Fibroblast of lung (primary cell): ENCODE measurements around the gene PMS2. TPM values are rescaled to one million over a fixed set of nuclear protein-coding genes. Genes with fewer than 3 reads are reported as not detected.
A peak's percentile ranks its signal among the peaks of the same experiment; 100 is the strongest.
"Not testable (repeated sequence)": the region's sequence is repeated elsewhere in the genome, so short reads cannot be mapped to it uniquely, and the experiment has no call there.

ENCODE experiments used
- DNase-seq, 2 donors: peaks; one replicate each; pipeline versions ENCODE4 v3.0.0 to v3.0.0-alpha.2; 2010; ENCODE audit warnings: low read depth in 2 of 2
- H2AFZ ChIP-seq: 2 replicates; pipeline ENCODE4 v1.5.1; 2012; ENCODE audit warnings: low read length, control low read depth, inconsistent platforms
- H3K27ac ChIP-seq: 2 replicates; pipeline ENCODE4 v1.5.1; 2011; ENCODE audit warnings: low read length, control low read depth; ENCODE audit not compliant: insufficient read depth
- H3K27me3 ChIP-seq: 2 replicates; pipeline ENCODE4 v1.5.1; 2011; ENCODE audit warnings: mild to moderate bottlenecking, low read length; ENCODE audit not compliant: control insufficient read depth, insufficient read depth
- H3K36me3 ChIP-seq: 2 replicates; pipeline ENCODE4 v1.5.1; 2011; ENCODE audit warnings: low read length; ENCODE audit not compliant: control insufficient read depth, insufficient read depth
- H3K4me1 ChIP-seq: 2 replicates; pipeline ENCODE4 v1.5.1; 2011; ENCODE audit warnings: low read length; ENCODE audit not compliant: control insufficient read depth, insufficient read depth; ENCODE audit errors: extremely low read depth
- H3K4me2 ChIP-seq: 2 replicates; pipeline ENCODE4 v1.5.1; 2011; ENCODE audit warnings: low read length, control low read depth; ENCODE audit not compliant: insufficient read depth; ENCODE audit errors: extremely low read depth
- H3K4me3 ChIP-seq, 4 experiments: fragments of 200-600 bp in 1 of 4; sonication (generic) in 1 of 4; replicated peaks in 1 of 4; 2 replicates each; pipeline ENCODE4 v1.5.1; 2011 to 2016; ENCODE audit warnings: low read length in 4 of 4, low read depth in 3 of 4, mild to moderate bottlenecking in 3 of 4, control low read depth in 2 of 4, inconsistent platforms in 1 of 4, mixed read lengths in 1 of 4; ENCODE audit not compliant: insufficient read depth in 1 of 4; ENCODE audit errors: control extremely low read depth in 1 of 4
- H3K79me2 ChIP-seq: 2 replicates; pipeline ENCODE4 v1.5.1; 2012; ENCODE audit warnings: mild to moderate bottlenecking, low read length, inconsistent platforms; ENCODE audit not compliant: control insufficient read depth, insufficient read depth
- H3K9ac ChIP-seq: 2 replicates; pipeline ENCODE4 v1.5.1; 2011; ENCODE audit warnings: mild to moderate bottlenecking, low read length, control low read depth; ENCODE audit not compliant: insufficient read depth
- H3K9me3 ChIP-seq: 2 replicates; pipeline ENCODE4 v1.5.1; 2012; ENCODE audit warnings: low read depth, low read length; ENCODE audit not compliant: control insufficient read depth, insufficient read depth
- H4K20me1 ChIP-seq: 2 replicates; pipeline ENCODE4 v1.5.1; 2011; ENCODE audit warnings: low read length; ENCODE audit not compliant: control insufficient read depth, insufficient read depth; ENCODE audit errors: extremely low read depth
- CTCF ChIP-seq, 2 donors: IDR thresholded peaks in 1 of 2; conservative IDR thresholded peaks in 1 of 2; 1 replicate in 1 of 2; 2 replicates in 1 of 2; pipeline ENCODE4 v1.5.1; 2011 to 2012; ENCODE audit warnings: low read length in 2 of 2, control low read depth in 1 of 2, inconsistent platforms in 1 of 2, low read depth in 1 of 2, mild to moderate bottlenecking in 1 of 2
- EZH2 ChIP-seq: IDR thresholded peaks from 2 replicates; pipeline ENCODE4 v1.5.1; 2012; ENCODE audit warnings: low read length, control low read depth, mild to moderate bottlenecking; ENCODE audit errors: missing control alignments
- polyA plus RNA-seq, 2 donors: library from polyadenylated mRNA; depleted of rRNA in 1 of 2; stranded (reverse) in 1 of 2; unstranded in 1 of 2; fragments of >200 nt; gene quantifications; 2 replicates each; pipeline ENCODE4 v1.2.1, GENCODE V29; 2011 to 2012; ENCODE audit warnings: missing spikeins in 1 of 2
- total RNA-seq: library from RNA; depleted of rRNA; stranded (reverse); fragments of >200 nt; gene quantifications from 2 replicates; pipeline ENCODE4 v1.2.1, GENCODE V29; 2014

The PMS2 gene
- total and polyA plus RNA-seq, 2 donors (not counting 1 experiment from before 2014, with no cell fraction given), result 7.9 to 28.1 TPM

DNA sequence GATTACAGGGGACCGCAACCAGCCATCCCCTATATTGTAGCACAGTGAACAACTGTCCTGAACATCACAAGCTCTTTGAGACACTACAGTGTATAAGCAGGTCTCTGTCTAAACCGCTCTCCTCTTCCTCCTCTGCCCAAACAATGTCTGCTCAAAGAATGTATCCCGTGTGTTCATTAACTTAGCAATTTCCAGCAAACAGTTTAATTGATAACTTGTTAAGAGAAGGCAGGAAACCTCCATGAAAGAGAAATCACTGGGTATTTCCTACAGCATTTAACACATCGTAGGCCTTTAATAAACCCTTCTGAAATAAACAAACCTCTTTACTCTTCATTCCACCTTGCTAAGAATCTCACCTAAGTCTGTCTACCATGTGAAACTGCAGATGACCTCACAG lies 1.5 kb downstream of the PMS2 start:
- no peaks in the 10 kb centered on the region for H3K9me3 ChIP-seq
- DNase-seq, result no peak
- H3K79me2 ChIP-seq, result peaks cover 21% of the 10 kb centered on the region
- H2AFZ ChIP-seq, result no peak overlapping the region
- H3K4me1 ChIP-seq, result peaks cover 2% of the 10 kb centered on the region
- no peak overlapping the region for H3K4me2 ChIP-seq
- H3K9ac ChIP-seq, result no peak overlapping the region
- no peak for TF ChIP-seq CTCF (conservative IDR thresholded peaks at IDR 0.05 in 1 of 2, IDR thresholded peaks at IDR 0.05 in 1 of 2; ENCODE audit: low read depth in 1 of 2, low read length in 2 of 2)
- no peak for TF ChIP-seq EZH2
- no peak overlapping the region for H3K27ac ChIP-seq
- no peak overlapping the region for H3K4me3 ChIP-seq
- no peaks in the 10 kb centered on the region for H3K27me3 ChIP-seq
- no peaks in the 10 kb centered on the region for H3K36me3 ChIP-seq
- no peaks in the 10 kb centered on the region for H4K20me1 ChIP-seq

- no peaks in the 10 kb centered on the region for H3K36me3 ChIP-seq
- no peak overlapping the region for H3K4me2 ChIP-seq
- no peak overlapping the region for H2AFZ ChIP-seq
- no peak overlapping the region for H3K4me3 ChIP-seq
- no peaks in the 10 kb centered on the region for H3K4me1 ChIP-seq
- peak; percentile 58 to 77 for DNase-seq
- no peak overlapping the region for H3K27ac ChIP-seq
- H3K9ac ChIP-seq, result no peak overlapping the region
- no peaks in the 10 kb centered on the region for H3K27me3 ChIP-seq
- H3K79me2 ChIP-seq, result no peaks in the 10 kb centered on the region
- H4K20me1 ChIP-seq, result no peaks in the 10 kb centered on the region
- TF ChIP-seq EZH2 (no peak), CTCF (conservative IDR thresholded peaks at IDR 0.05 in 1 of 2, IDR thresholded peaks at IDR 0.05 in 1 of 2; ENCODE audit: low read depth in 1 of 2, low read length in 2 of 2) (peak; percentile 58 to 74)
- no peaks in the 10 kb centered on the region for H3K9me3 ChIP-seq
Observed at GRCh38 chr7:5997210-5997808, 11.5 kb downstream of the PMS2 start.

DNA sequence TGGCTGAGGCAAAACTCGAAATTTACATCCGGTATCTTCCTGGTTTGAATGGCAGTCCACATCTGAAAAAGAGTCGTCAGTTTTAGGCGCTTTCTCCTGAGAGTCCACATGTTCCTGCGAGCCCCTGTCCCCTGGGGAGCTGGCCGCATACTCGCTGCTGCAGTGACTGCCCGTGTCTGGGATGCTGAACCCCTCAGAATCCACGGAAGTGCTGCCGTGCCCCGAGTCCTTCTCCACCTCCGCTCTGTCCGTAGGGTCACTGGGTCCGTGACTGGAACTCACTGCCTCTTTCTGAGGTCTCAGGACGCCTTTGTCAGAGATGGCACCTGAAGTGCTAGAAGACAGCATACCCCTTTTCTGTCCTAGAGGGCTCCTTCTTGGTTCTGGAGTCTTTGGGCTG lies 21.8 kb downstream of the PMS2 start:
- H3K9me3 ChIP-seq, H3K4me1 ChIP-seq, H3K36me3 ChIP-seq, H3K4me3 ChIP-seq, H4K20me1 ChIP-seq, H3K9ac ChIP-seq, H2AFZ ChIP-seq, H3K27ac ChIP-seq, H3K79me2 ChIP-seq, H3K4me2 ChIP-seq, H3K27me3 ChIP-seq, DNase-seq: not testable (repeated sequence)

DNA sequence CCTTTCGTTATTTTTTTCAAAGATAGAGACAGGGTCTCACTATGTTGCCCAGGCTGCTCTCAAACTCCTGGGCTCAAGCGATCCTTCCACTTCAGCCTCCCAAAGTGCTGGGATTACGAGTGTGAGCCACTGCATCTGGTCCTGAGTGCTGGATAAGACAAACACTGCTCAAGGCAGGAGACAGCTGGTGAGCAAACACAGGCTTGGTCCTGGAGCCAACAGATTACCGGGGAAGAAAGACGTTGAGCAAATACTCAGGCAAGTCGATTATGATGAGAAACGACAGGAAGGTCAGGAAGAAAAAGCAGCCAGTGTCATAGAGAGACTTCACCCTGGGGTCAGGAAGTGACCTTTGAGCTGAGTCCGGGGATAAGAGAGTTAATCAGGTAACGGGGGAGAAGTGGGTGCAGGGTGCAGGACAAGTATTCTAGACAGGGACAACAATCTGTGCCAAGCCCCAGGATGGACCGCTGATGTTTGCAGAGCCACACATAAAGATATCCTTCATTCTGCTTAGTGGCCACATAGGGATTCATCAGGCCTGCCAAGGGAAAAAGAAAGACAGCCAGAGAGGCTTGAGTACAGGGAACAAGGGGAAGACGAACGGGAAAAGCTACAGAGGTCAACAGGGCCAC lies 29.1 kb downstream of the PMS2 start:
- H3K9me3 ChIP-seq, H3K27ac ChIP-seq, H4K20me1 ChIP-seq, H3K4me3 ChIP-seq, DNase-seq, H3K9ac ChIP-seq, H2AFZ ChIP-seq, H3K4me2 ChIP-seq, H3K36me3 ChIP-seq, H3K27me3 ChIP-seq, H3K4me1 ChIP-seq, H3K79me2 ChIP-seq: not testable (repeated sequence)

DNA sequence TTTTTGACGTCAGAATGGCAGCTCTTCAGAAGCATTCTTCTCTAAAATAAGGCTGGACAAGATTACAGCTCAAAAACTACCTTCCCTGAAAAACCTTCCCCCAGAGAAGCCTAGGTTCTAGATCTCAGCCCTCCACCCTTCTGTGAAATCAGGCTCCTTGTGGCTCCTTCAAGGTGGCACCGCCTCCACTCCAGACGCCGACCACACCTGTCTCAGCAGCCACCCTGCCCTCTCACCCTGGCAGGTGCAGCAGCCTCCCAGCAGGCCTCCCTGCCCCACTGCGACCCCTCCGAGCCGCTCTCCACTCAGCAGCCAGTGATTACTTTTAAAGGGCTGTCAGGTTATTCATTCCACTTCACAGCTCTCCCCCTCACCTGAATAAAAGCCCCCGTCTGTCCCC lies 35.3 kb downstream of the PMS2 start:
- H3K9ac ChIP-seq, DNase-seq: not testable (repeated sequence)

More for the DNA sequence above, 35.3 kb downstream of the PMS2 start:
- not testable (repeated sequence) for H4K20me1 ChIP-seq, H3K9me3 ChIP-seq, H3K4me3 ChIP-seq, H3K27me3 ChIP-seq, H3K79me2 ChIP-seq, H3K36me3 ChIP-seq, H3K27ac ChIP-seq, H3K4me2 ChIP-seq, H3K4me1 ChIP-seq, H2AFZ ChIP-seq
